SK-N-MC (cell line): Measurements from ENCODE around the gene DYNC1LI1.

Experiments used
- EZH2 ChIP-seq: fragments of 200-600 bp; sonication (generic); IDR thresholded peaks from one replicate; pipeline ENCODE4 v1.6.1; 2017; ENCODE audit warnings: antibody characterized with exemption
- POLR2AphosphoS5 ChIP-seq: IDR thresholded peaks from 2 replicates; pipeline ENCODE4 v1.6.1; 2012; ENCODE audit warnings: mild to moderate bottlenecking, low read depth, low read length, borderline replicate concordance

DNA sequence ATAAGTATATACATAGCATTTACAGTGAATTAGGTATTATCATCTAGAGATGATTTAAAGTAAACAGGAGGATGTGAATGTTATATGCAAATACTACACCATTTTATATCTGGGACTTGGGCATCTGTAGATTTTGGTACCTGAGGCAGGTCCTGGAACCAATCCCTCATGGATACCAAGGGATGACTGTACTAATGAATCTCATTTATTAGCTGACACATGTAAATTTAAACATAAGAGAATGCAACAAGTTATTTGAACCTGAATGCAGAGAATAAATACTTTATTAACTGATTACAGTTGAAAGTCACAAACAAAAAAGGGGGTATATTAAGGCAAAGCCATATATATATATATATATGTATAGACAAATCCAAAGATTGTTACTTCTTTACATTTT, 44.9 kb downstream of the DYNC1LI1 start:
- TF ChIP-seq EZH2 = no peak
- TF ChIP-seq POLR2AphosphoS5 = no peak
